NCI-H1092 (cell line): Measurements from ENCODE around the gene USP10.
"Not testable (repeated sequence)": the region's sequence is repeated elsewhere in the genome, so short reads cannot be mapped to it uniquely, and the experiment has no call there.

Experiments used
- DNase-seq: peaks from one replicate; lab custom pipeline; 2025; lab: John Stamatoyannopoulos, UW

Gene USP10

DNA sequence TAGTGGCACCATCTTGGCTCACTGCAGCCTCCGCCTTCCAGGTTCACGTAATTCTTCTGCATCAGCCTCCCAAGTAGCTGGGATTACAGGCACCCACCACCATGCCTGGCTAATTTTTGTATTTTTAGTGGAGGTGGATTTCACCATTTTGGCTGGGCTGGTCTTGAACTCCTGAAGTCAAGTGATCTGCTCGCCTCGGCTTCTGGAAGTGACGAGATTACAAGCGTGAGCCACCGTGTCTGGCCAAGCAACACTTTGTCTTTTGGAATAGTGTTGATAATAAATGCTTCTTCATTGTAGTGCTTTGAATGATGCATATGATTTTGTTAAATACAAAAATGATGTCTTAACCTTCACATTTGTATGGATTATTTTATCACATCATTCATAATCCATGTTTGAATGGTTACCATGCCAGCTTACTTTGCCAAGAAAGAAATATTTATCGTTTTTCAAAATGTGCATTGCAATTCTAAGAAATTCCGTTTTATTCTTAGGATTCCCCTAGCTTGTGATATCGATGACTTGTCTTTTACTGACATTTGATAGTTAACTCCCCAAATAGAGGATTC is 29.1 kb downstream of the USP10 start:
- DNase-seq, result no peak

- no peak for DNase-seq
Measured at GRCh38 chr16:84729716-84730320, 30.0 kb downstream of the USP10 start.

DNA sequence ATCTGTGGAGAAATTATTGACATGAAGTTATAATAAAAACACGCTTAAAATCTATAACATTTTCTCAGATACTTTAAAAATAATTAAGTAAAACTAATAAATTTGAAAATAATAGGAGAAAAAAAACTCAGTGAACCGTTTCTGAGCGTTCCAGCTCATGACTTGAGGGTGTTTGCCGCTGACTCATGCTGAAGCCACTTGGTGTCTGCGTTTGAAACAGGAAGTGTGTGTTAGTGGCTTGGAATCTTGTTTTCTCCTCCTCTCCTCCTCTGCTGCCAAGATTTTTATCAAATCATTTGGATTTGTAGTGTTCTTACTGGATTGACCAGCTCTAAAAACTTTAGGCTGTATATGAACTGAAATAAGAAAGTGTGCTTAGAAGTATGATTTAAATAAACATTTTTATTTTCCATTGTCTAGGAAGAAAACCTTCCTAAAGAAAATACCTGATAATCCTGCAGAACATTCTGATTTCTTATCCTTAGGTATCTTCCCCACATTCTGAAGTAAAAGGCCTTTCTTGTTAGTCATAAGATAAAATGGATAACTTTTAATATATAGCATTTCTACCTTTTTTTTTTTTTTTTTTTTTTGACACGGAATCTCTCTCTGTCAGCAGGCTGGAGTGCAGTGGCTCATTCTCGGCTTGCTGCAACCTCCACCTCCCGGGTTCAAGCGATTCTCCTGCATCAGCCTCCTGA is 30.8 kb downstream of the USP10 start:
- no peak for DNase-seq

GRCh38 chr16:84732332-84732673 is 32.5 kb downstream of the USP10 start:
- not testable (repeated sequence) for DNase-seq

GRCh38 chr16:84732674-84733352 is 33.0 kb downstream of the USP10 start:
- no peak for DNase-seq

DNA sequence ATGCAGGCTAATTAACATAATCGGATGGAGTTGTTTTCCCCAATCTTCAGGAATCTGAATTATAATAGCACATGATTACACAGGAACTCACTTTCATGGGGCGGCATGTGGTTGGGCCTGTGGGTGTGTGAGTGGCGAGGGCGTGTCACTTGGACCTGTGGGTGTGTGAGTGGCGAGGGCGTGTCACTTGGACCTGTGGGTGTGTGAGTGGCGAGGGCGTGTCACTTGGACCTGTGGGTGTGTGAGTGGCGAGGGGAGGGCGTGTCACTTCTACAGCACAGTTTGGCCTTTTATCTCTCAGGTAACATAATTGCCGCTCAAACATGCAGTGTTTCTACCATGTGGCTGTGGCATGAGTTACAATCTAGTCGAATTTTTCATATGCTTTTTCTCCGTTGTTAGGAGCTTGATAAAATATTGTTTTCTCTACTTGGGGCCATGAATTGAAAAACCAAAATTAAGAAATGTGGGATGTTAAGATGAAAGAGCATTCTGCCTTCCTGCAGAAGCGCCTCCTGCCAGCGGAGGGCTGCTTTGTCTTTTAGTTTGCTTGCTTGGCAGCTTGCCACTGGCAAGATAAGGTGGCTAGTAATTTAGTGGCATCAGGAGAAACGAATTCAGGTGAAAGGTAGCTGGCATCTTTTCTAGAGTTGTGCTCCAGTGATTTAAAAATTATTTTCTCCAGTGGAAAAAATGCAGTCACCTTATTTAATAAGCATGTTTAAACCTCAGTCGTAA is 36.2 kb downstream of the USP10 start:
- DNase-seq, result peak; percentile 49

GRCh38 chr16:84737192-84738011 is 37.6 kb downstream of the USP10 start:
- DNase-seq, result no peak

DNA sequence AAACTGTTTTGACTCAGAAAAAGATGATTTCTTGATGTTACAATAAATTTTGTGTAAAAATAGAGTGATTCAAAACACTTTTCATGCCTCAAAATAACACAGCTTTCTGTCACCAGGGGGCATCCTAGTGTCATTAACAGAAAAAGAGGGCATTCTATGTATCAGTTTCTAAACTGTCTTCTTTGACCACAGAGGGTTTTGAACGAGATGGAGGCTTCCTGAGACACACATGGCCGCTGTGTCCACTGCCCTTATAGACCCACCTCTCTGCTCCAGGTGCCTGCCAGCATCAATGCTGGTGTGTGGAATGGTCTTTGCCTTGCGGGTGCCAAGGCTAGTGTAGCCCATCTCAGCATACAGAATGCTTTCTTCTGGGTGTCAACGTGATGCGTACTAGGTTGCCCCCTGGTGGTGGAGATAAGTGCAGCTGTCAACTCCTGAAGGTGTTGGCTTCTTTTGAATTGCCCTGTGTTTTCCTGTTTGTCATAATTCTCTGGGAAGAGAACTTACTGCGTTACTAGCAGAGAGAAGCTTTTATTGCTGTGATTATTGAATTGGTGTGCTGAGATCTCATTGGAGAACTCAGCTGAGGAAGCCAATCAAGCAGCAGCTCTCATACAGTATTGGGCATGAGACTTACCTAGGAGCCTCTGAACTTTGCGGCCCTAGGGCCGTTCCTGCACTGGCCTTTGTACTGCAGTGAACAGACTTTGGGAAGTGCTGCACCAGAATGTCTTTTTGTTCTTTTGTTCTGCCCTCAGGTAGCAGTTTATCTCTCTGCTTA is 38.6 kb downstream of the USP10 start:
- DNase-seq, result peak; percentile 49

- no peak for DNase-seq
Measured at GRCh38 chr16:84739349-84740124, 39.7 kb downstream of the USP10 start.

DNA sequence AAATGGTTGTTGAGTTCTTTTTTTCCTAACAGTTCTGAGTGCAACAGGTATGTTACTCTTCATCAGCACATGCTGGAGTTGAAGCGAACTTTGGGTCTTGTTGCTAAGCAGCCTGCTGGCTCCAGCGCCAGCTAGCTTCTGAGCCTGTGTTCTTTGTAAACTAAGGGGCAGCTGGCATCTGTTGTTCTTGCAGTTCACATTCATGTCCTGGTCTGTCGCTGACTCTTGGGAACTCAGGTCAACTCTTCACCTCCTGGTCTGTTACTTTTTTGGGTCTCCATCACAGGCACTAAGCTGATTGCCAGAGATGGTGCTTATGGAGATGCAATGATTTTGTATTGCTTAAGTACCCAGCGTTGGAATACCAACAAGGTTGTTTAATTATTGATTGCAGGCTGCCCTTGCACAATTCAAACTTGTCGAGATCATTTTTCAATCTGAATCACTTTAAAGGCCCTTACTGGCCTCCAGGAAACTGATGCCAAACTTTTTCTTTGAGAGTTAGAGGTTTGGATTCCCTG is 40.9 kb downstream of the USP10 start:
- DNase-seq, result peak; percentile 11

DNA sequence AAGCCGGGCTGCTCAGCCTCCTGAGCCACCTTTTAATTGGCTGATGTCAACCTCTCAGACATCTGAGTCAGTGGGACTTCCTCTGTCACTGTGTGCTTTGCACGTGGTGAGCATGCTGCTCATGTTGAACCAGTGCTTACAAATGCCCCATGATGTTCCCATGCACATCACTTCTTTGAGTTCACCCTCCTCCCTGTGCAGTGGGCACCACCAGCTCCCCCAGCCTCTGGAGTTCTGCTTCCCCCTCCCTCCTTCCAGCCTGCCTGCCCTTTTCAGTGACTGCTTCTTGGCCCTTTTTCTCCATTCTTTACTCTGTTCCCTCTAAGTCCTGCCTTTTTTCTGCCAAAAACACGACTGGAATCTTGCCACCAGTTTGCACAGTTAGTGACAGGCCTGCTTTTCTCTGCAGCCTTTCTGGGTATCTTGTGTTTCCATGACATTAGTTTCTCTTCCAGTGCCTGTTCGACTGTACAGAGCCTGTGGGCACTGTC is 41.6 kb downstream of the USP10 start:
- DNase-seq, result no peak

- DNase-seq, result no peak
Measured at GRCh38 chr16:84742641-84743092, 42.9 kb downstream of the USP10 start.

- DNase-seq, result no peak
Measured at GRCh38 chr16:84746231-84746630, 46.4 kb downstream of the USP10 start.

DNA sequence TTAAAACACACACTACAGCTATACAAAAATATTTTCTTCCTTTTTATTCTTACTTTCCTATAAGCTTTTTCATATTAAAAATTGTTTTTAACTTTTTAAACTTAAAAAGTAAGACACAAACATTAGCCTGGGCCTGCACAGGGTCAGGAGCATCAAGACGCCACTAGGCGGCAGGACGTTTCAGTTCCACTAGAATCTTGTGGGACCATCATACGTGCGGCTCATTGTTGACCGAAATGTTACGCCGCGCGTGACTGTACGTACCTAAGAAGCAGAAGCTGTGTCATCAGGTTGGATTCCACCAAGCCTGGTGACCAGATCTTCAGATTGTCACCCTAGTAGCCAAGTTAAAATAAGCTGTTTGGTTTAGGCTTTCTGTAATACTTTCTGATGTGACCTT is 47.1 kb downstream of the USP10 start:
- no peak for DNase-seq

- DNase-seq, result not testable (repeated sequence)
Measured at GRCh38 chr16:84748247-84748646, 48.4 kb downstream of the USP10 start.

DNA sequence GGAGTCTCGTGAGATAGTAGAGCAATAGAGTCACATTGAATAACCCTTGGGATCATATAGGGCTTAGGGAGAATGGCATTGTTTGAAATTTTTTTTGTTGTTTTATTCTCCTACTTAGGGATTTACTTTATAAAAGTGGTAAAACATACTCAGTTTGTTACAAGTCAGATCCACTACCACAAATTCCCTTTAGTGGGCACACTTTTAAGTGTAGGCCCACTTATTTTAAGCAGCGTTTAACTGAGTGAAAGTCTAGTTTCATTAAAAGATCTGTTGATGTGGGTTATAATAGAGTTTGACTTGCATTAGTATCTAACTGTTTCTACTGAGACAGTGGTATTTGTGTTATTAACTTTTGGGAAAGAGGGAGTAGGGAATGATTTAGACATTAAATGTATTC is 49.3 kb downstream of the USP10 start:
- DNase-seq, result no peak

- no peak for DNase-seq
Measured at GRCh38 chr16:84749815-84750214, 50.0 kb downstream of the USP10 start.

- DNase-seq, result no peak
Measured at GRCh38 chr16:84750575-84750974, 50.8 kb downstream of the USP10 start.

DNA sequence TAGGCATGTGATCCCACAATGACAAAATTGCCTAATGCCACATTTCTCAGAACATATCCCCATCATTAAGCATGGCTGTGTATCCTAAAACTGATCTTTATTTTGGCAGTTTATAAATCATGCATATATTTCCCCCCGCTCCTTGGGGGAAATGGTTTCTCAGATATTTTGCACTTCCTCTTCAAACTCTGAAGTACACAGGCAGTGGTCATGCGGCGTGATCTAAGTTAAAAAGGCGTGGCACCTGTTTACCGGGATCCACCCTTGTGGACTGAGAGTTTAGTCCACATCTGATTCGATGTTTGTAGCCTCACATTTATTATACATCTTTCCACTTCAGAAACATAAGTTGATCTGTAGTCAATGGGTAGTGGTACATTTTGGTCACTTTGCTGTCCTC is 51.4 kb downstream of the USP10 start:
- no peak for DNase-seq
